Thymus (tissue), 11 donors: ENCODE measurements around the gene TJP1. TPM values are rescaled to one million over a fixed set of nuclear protein-coding genes. Genes with fewer than 3 reads are reported as not detected.
"Not testable (repeated sequence)": the region's sequence is repeated elsewhere in the genome, so short reads cannot be mapped to it uniquely, and the experiment has no call there.

ENCODE experiments used
- DNase-seq, 9 donors: peaks; one replicate each; pipeline ENCODE4 v3.0.0-alpha.2; 2013; ENCODE audit warnings: low spot score in 9 of 9, low read depth in 6 of 9, missing footprints in 1 of 9
- H3K27ac ChIP-seq, 2 donors: one replicate each; pipeline ENCODE4 v1.5.1; 2013; ENCODE audit warnings: control low read depth in 1 of 2, low read depth in 1 of 2, low read length in 1 of 2, mild to moderate bottlenecking in 1 of 2, moderate library complexity in 1 of 2
- H3K27me3 ChIP-seq, 2 donors: one replicate each; pipeline ENCODE4 v1.5.1; 2013; ENCODE audit warnings: low read length in 1 of 2; ENCODE audit not compliant: control insufficient read depth in 2 of 2, insufficient read depth in 1 of 2
- H3K36me3 ChIP-seq, 2 donors: one replicate each; pipeline ENCODE4 v1.5.1; 2013; ENCODE audit warnings: low read length in 1 of 2, mild to moderate bottlenecking in 1 of 2, moderate library complexity in 1 of 2; ENCODE audit not compliant: control insufficient read depth in 2 of 2, insufficient read depth in 2 of 2
- H3K4me1 ChIP-seq, 2 donors: one replicate each; pipeline ENCODE4 v1.5.1; 2013; ENCODE audit warnings: low read length in 2 of 2; ENCODE audit not compliant: control insufficient read depth in 2 of 2, insufficient read depth in 2 of 2
- H3K4me3 ChIP-seq, 2 donors: one replicate each; pipeline ENCODE4 v1.5.1; 2013; ENCODE audit warnings: low read length in 2 of 2, control low read depth in 1 of 2, mild to moderate bottlenecking in 1 of 2
- H3K9me3 ChIP-seq, 2 donors: one replicate each; pipeline ENCODE4 v1.5.1; 2013; ENCODE audit warnings: low read length in 1 of 2, mild to moderate bottlenecking in 1 of 2; ENCODE audit not compliant: control insufficient read depth in 2 of 2, insufficient read depth in 1 of 2
- WGBS: extraction: QIAGEN DNeasy Blood & Tissue Kit; methylation state at CpG from one replicate; pipeline ENCODE4 v1.1.7; 2013; 5-methylcytosine and 5-hydroxymethylcytosine counted together
- polyA plus RNA-seq: library from polyadenylated mRNA; stranded (reverse); fragments of 200-250 nt; gene quantifications from one replicate; pipeline ENCODE4 v1.2.3, GENCODE V29; 2013
- total RNA-seq: library from RNA; stranded (reverse); fragments of 120-200 nt; gene quantifications from one replicate; pipeline ENCODE4 v1.2.4, GENCODE V29; 2013
- donor health status: healthy.

The TJP1 gene
- total and polyA plus RNA-seq, 2 donors: 7.3 to 11.5 TPM

DNA sequence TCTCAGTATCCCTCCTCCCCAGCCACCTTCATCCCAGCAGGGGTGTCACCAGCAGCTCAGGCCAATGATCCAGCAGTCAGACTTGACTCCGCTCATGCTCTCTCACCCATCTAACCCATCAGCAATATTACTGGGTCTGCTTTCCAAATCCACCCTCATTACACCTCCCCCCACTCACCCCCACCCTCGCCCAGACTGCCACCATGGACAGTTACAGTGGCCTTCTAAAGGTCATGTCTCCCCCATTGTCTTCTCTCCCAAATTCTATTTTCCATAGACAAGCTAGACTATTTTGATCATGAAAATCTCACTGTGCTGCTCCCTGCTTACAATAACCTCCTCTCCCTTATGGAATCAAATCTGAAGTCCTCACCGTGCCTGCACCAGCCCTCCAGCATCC lies 156.0 kb downstream of the TJP1 start:
- Histone ChIP-seq H3K4me1 (no peaks in the 10 kb centered on the region), H3K9me3 (no peaks in the 10 kb centered on the region), H3K27ac (no peak overlapping the region), H3K27me3 (no peaks in the 10 kb centered on the region), H3K36me3 (no peaks in the 10 kb centered on the region), H3K4me3 (no peak overlapping the region)
- WGBS: 94% methylated on average over 3 of the region's 3 CpGs
- DNase-seq: no peak

DNA sequence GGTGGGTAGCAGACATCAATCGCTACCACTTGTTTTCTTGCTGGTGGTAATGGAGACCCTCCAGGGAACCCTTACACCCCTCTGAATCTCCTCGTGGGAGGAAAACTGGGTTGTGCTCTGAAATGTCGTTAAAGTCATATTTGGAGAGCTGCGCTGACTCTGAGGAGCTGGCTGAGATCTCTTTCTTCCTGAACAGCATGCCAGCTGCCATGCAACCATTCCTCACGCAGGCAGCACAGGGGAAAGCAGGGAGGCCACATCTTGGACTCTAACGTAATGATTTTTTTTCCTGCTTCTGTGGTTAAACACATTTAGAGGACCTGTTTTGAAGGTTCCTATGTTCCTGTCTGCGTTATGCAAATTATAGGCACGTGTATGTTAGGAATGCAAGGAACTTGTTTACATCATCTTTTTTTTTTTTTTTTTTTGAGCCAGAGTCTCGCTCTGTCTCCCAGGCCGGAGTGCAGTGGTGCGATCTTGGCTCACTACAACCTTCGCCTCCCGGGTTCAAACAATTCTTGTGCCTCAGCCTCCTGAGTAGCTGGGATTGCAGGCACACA lies 156.7 kb downstream of the TJP1 start:
- no peaks in the 10 kb centered on the region for H3K36me3 ChIP-seq
- WGBS: 83% methylated on average over 13 of the region's 13 CpGs
- H3K27me3 ChIP-seq: no peaks in the 10 kb centered on the region
- H3K9me3 ChIP-seq: no peaks in the 10 kb centered on the region
- no peak overlapping the region for H3K27ac ChIP-seq
- no peak for DNase-seq
- no peak overlapping the region for H3K4me3 ChIP-seq
- no peaks in the 10 kb centered on the region for H3K4me1 ChIP-seq

DNA sequence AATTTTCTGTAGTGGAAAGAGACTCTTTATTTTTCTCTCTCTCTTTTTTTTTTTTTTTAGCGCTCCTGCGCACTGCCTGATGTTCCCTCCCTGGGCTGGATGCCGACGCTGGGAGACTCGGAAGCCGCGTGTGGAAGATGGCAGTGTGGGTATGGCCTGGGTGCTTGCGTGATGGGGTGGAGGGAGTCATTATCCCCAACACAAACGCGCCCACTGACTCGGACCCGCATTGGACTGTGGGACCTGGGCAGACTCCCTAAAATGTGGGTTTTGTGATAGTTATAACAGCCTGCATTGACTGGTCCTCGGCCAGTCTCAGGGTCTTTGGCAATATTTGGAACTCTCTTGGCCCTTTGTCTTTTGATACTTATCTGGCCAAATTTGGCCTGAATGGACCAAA lies 157.9 kb downstream of the TJP1 start:
- Histone ChIP-seq H3K27ac (no peak overlapping the region), H3K27me3 (no peaks in the 10 kb centered on the region), H3K4me3 (no peak overlapping the region), H3K4me1 (no peaks in the 10 kb centered on the region), H3K9me3 (no peaks in the 10 kb centered on the region), H3K36me3 (no peaks in the 10 kb centered on the region)
- WGBS: 87% methylated on average over 13 of the region's 13 CpGs
- no peak for DNase-seq

DNA sequence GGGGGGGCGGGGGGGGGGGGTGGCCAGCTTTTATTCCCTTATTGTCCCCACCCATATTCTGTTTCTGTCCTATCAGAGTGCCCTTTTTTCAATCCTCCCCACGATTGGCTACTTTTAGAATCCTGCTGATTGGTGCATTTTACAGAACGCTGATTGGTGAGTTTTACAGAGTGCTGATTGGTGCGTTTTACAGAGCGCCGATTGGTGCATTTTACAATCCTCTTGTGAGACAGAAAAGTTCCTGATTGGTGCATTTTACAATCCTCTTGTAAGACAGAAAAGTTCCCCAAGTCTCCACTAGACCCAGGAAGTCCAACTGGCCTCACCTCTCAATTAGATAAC lies 164.8 kb downstream of the TJP1 start:
- WGBS: 83% methylated on average over 6 of the region's 6 CpGs
- not testable (repeated sequence) for DNase-seq, H3K4me3 ChIP-seq, H3K27ac ChIP-seq, H3K36me3 ChIP-seq, H3K27me3 ChIP-seq, H3K4me1 ChIP-seq, H3K9me3 ChIP-seq

DNA sequence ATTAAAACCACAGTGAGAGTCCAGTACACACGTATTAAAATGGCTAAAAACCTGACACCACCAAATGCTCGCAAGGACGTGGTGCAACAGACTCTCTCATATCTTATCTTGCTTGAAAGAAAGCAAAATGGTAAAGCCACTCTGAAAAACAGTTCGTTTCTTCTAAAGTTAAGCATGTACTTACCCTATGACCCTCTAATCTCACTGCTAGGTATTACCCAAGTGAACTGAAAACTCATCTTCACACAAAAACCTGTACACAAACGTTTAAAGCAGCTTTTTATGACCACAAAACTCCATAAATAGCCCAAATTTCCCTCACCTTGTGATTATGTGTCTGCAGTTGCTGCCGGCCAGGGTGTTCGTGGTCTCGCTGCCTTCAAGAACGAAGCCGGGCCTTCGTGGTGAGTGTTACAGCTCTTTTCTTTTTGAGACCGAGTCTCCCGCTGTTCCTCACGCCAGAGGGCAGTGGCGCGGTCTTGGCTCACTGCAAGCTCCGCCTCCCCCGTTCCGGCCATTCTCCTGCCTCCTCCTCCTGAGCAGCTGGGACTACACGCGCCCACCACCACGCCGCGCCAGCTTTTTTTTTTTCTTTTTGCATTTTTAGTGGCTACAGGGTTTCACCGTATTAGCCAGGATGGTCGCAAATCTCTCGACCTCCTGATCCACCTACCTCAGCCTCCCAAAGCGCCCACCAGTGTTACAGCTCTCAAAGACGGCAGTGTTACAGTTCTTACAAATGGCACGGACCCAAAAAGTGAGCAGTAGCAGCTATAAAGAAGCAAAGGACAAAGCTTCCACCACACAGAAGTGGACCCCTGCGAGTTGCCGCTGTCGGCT lies 165.4 kb downstream of the TJP1 start:
- Histone ChIP-seq H3K27ac (no peak overlapping the region), H3K9me3 (peaks cover 0 to 7% of the 10 kb centered on the region in 2 donors), H3K36me3 (no peaks in the 10 kb centered on the region), H3K27me3 (no peaks in the 10 kb centered on the region), H3K4me3 (no peak overlapping the region), H3K4me1 (no peaks in the 10 kb centered on the region)
- 90% methylated on average over 33 of the region's 33 CpGs for WGBS
- DNase-seq: no peak

DNA sequence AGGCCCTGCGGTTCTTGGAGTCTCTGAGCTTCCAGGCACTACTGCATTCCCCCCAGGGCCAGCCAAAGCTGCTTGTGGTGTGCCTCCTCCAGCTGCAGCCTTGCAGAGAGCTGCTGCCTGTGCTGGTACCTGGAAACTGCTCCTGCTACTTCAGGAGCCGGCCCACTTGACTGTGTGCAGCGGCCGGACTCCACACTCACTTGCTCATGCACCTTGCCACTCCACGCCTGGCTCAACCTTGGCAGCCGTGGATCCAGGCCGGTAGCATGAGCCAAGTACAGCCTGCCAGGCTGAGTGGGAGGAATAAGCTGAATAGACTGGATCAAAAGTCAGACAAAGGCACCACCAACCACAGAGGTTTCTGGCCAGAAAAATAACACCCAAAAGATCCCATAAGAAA lies 169.7 kb downstream of the TJP1 start:
- 83% methylated on average over 7 of the region's 7 CpGs for WGBS
- no peak for DNase-seq
- no peaks in the 10 kb centered on the region for H3K36me3 ChIP-seq

DNA sequence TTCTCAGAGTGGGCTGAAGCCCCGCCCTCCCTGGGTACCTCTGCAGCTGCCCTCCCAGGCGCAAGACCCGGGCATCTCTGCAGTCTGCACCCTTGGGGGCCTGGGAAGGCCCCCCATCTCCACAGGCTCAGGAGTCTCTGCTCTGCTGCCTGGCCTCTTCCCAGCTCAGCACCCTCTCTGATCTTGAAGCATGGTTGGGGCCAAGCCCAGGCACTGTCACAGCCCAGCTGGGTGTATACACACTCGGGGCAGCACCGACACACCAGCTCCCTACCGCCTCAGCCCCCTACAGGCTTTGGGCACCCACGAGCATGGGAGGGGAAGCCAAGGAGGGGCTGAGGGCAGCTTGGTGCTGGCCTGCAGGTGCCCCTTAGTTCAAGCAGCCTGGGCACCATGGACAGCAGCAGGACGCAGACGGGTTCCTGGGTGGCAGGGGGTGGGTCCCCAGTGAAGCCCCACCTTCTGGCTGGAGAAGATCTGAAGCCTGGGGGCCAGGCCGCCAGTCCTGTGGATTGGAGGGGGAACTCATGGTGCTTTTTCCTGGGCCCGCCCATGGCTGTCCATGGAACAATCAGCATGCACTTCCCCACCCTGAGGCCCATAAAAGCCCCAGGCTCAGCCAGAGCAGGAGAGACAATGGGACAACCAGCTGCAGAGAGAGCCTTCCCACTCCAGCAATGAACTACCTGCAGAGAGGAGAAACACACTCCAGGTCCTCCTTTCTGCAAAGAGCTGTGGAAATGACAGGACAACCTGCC lies 170.6 kb downstream of the TJP1 start:
- Histone ChIP-seq H3K27ac (no peak overlapping the region), H3K27me3 (no peaks in the 10 kb centered on the region), H3K36me3 (no peaks in the 10 kb centered on the region), H3K4me3 (no peak overlapping the region), H3K9me3 (peaks cover 2 to 13% of the 10 kb centered on the region in 2 donors), H3K4me1 (no peaks in the 10 kb centered on the region)
- DNase-seq: no peak
- WGBS: 79% methylated on average over 11 of the region's 11 CpGs

More for the DNA sequence above, 169.7 kb downstream of the TJP1 start:
- Histone ChIP-seq H3K27ac (no peak overlapping the region), H3K27me3 (no peaks in the 10 kb centered on the region), H3K4me1 (no peaks in the 10 kb centered on the region), H3K9me3 (peaks cover 2 to 13% of the 10 kb centered on the region in 2 donors), H3K4me3 (no peak overlapping the region)
